ENCODE data around the gene LRRC8E. TPM values are rescaled to one million over a fixed set of nuclear protein-coding genes. Genes with fewer than 3 reads are reported as not detected.

The LRRC8E gene
- total and polyA plus RNA-seq, 7 donors = 0.03 to 0.26 (median 0.09) TPM; not detected in 1

DNA sequence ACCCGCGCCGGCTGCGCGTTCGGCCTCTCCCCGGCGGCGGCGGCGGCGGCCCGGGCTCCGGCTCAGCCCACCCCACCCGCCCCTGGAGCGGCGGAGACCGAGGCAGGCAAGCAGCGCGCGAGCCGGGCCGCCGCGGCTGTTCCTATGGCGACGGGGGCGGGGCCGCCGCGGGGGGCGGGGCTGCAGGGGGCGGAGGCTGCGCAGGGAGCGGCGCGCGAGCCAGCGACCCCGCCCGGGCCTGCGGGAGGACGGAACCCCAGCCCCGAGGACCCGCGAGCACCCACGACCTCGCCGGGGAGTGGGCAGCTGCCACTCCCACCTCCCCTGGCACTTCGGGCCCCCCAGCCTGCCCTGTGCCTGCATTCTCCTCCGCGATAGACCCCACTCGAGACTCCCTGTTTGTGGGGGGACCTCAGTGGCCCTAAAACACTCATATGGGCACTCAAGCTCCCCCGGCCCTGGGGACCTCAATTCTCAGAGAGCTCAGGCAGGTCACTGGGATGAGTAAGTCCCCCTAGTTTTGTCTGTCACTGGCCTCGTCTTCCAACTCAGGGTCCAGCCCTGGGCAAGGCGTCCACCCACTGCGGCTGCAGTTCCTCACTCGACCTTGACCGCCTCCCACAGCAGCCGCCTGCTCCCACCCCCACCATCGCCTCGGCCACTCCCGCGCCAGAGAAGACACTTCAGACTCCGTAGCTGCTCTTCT lies 37.9 kb downstream of the LRRC8E start, which contains the start of gene CTXN1:
TSS of gene CTXN1 (minus strand) at position 115 of the 706 bp plus-strand sequence. CDS start 597 bp downstream, outside the sequence.
- H3K4me1 ChIP-seq = peaks cover 29% of the 10 kb centered on the region
- WGBS, 3 donors = 7 to 42% (median 14%) methylated on average over 13 to 65 of the region's 65 CpGs
- DNase-seq = peak; percentile 71 to 82

DNA sequence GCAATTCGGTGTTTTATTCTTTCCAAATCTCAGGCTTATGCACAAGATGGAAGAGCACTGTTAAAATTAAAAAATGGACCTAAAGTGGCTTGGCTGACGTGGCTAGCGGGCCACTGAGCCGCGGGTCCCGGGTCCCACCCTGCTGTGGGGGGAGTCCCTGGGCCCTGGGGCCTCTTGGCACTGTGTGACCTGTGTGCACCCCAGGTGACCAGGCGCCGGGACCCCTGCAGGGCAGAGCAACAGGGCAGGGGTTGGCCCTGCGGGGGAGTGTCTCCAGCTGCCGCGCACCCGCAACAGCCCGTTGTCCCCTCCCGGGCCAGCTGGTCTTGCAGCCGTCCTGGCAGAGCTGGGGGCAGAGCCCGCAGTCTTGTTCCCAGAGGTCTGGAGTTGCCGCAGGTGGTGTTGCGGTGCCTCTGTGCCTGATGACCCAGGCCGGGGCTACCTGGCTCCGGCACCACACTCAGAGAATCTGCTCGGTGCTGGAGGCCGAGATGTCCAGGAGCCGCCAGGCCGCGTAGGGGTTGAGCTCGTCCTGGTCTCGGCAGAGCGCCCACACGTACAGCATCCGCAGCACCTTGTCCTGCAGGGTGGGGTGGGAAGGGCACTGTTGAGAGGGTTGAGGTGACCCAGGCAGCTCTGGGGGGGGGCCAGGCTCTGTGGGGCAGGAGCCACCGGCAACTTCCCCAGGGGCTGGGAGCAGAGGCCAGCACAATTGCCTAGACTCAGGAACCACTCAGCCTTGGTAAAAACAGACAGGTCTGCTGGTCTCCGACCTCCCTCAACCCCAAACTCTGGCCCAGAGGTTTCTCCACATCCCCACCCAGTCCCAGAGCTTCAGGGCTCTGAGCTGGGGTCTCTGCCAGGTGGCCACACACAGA lies 38.7 kb downstream of the LRRC8E start:
- Histone ChIP-seq H3K36me3 (ENCODE audit: insufficient read depth in 1 of 2, low read depth in 1 of 2) (peaks cover 3 to 39% of the 10 kb centered on the region in 2 donors), H3K9me3 (no peaks in the 10 kb centered on the region), H3K27ac (no peak overlapping the region), H3K27me3 (ENCODE audit: insufficient read depth in 3 of 3, low read length in 2 of 3) (no peaks in the 10 kb centered on the region), H3K4me3 (no peak overlapping the region), H3K4me1 (peaks cover 23% of the 10 kb centered on the region)
- DNase-seq (peak; percentile 22 to 57), ATAC-seq (peak in 3 of 4 donors; percentile 8 to 22 (median 17))
- TF ChIP-seq, protein P1, sequence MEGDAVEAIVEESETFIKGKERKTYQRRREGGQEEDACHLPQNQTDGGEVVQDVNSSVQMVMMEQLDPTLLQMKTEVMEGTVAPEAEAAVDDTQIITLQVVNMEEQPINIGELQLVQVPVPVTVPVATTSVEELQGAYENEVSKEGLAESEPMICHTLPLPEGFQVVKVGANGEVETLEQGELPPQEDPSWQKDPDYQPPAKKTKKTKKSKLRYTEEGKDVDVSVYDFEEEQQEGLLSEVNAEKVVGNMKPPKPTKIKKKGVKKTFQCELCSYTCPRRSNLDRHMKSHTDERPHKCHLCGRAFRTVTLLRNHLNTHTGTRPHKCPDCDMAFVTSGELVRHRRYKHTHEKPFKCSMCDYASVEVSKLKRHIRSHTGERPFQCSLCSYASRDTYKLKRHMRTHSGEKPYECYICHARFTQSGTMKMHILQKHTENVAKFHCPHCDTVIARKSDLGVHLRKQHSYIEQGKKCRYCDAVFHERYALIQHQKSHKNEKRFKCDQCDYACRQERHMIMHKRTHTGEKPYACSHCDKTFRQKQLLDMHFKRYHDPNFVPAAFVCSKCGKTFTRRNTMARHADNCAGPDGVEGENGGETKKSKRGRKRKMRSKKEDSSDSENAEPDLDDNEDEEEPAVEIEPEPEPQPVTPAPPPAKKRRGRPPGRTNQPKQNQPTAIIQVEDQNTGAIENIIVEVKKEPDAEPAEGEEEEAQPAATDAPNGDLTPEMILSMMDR (IDR thresholded peaks at IDR 0.05) = no peak
- 53 to 76% (median 67%) methylated on average over 29 to 32 of the region's 32 CpGs for WGBS, 3 donors
- intact Hi-C loops (cut with DNase I) = no loop called here

More for the DNA sequence above, 37.9 kb downstream of the LRRC8E start, which contains the start of gene CTXN1:
- TF ChIP-seq, protein P1 (IDR thresholded peaks at IDR 0.05) = no peak
- no peak within 1 kb of the TSS for H3K27ac ChIP-seq
- intact Hi-C loops (cut with DNase I) = no loop called here
- H3K9me3 ChIP-seq = no peaks in the 10 kb centered on the region
- peak; percentile 29 to 62 (median 58) for ATAC-seq
- H3K27me3 ChIP-seq (ENCODE audit: insufficient read depth in 3 of 3, low read length in 2 of 3) = no peaks in the 10 kb centered on the region
- peak within 1 kb of the TSS; percentile 57 for H3K4me3 ChIP-seq
- peaks cover 3 to 35% of the 10 kb centered on the region in 2 donors for H3K36me3 ChIP-seq (ENCODE audit: insufficient read depth in 1 of 2, low read depth in 1 of 2)

GRCh38 chr19:7927605-7928333 lies 39.5 kb downstream of the LRRC8E start:
- no peaks in the 10 kb centered on the region for H3K27me3 ChIP-seq (ENCODE audit: insufficient read depth in 3 of 3, low read length in 2 of 3)
- 66 to 85% (median 70%) methylated on average over 22 to 23 of the region's 23 CpGs for WGBS, 3 donors
- H3K9me3 ChIP-seq = no peaks in the 10 kb centered on the region
- H3K36me3 ChIP-seq (ENCODE audit: insufficient read depth in 1 of 2, low read depth in 1 of 2) = peaks cover 6 to 39% of the 10 kb centered on the region in 2 donors
- TF ChIP-seq, protein P1 (IDR thresholded peaks at IDR 0.05) = no peak
- ATAC-seq = peak in 2 of 4 donors; percentile 5 to 10
- H3K4me3 ChIP-seq = no peak overlapping the region
- H3K27ac ChIP-seq = peak overlapping the region; percentile 68
- peak; percentile 22 to 61 for DNase-seq
- peaks cover 23% of the 10 kb centered on the region for H3K4me1 ChIP-seq
- intact Hi-C loops (cut with DNase I) = no loop called here

DNA sequence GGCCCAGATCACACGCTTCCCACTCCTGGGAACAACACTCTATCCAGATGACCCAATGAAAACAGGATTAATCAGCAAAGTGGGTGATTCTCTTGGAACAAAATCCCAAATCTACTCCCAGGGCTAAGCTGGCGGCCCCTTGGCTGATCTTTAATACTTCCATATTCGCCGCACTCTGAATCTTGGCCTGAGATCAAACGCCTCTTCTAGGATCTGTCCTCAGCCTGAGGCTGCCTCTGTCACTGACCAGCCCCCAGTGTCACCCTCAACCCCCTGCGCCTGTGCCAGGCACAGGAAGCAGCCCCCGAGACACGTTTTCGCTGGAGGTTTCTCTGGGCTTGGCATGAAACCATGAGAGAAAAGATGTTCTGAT lies 40.0 kb downstream of the LRRC8E start:
- intact Hi-C loops (cut with DNase I) = no loop called here
- DNase-seq (peak in 1 of 2 donors; percentile 20), ATAC-seq (no peak)
- Histone ChIP-seq H3K9me3 (no peaks in the 10 kb centered on the region), H3K4me3 (no peak overlapping the region), H3K27me3 (ENCODE audit: insufficient read depth in 3 of 3, low read length in 2 of 3) (no peaks in the 10 kb centered on the region), H3K36me3 (ENCODE audit: insufficient read depth in 1 of 2, low read depth in 1 of 2) (peaks cover 7 to 42% of the 10 kb centered on the region in 2 donors), H3K4me1 (peaks cover 23% of the 10 kb centered on the region), H3K27ac (peak overlapping the region; percentile 68)
- TF ChIP-seq, protein P1 (IDR thresholded peaks at IDR 0.05) = no peak
- 48 to 69% (median 48%) methylated on average over 9 of the region's 9 CpGs for whole genome bisulfite sequencing, 3 donors
